ENCODE data around the gene SDK1.

SDK1 gene

DNA sequence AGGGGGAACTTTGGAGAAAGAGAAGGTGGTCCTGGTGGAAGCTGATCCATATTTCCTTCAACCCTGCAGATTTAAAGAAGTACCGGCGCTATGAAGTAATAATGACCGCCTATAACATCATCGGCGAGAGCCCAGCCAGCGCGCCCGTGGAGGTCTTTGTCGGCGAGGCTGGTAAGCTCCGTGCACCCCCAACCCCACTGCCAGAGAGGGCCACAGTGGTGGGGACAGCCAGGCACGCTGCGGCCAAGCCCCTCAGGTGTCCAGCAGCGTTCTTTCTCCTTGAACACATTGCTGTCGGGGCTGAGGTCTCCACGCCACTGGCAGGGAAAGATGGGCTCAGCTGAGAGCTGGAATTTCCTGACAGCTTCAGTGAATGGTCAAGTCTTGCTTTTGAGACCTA lies 877.4 kb downstream of the SDK1 start:
- no peak for DNase-seq (ENCODE audit: low read depth in 2 of 2)

DNA sequence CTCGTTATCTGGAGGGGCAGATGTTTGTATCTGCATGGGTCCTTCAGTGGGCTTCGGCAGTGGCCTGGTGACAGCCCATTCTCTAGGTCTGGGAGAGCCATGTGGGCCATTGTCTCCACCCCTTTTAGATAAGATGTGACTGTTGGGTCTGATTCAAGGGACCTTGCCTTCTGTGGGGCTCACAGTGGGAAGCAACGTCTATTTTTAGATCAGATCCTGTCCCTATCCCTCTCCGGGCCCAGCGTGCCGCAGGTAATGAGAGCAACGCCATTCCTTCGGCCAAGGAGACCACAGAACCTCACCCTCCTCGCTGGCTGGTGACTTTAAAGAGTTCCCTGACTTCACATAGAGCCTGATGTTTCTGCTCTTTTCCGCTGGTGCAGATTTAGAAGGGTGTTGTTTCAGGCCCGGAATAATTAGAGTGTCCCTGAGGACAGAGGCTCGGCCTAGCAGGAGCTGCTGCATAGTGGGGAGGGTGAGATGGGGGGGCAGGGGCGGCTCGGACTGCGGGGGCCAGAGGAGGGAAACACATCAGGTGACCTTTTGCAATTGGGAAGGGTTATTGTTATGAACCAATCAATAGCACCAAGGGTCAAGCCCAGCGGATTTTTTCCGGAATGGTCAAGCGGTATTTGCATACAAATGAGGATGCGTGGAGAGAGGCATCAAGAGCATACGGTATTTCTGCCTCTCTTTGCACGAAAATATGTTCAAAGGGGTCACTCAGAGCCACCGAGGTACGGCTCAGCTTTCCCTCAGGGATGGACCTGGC lies 878.0 kb downstream of the SDK1 start:
- no peak for DNase-seq (ENCODE audit: low read depth in 2 of 2)

GRCh38 chr7:4179688-4180380 lies 878.8 kb downstream of the SDK1 start:
- DNase-seq (ENCODE audit: low read depth in 2 of 2): no peak

- DNase-seq (ENCODE audit: low read depth in 2 of 2): no peak
Measured at GRCh38 chr7:4181446-4181845, 880.4 kb downstream of the SDK1 start.

DNA sequence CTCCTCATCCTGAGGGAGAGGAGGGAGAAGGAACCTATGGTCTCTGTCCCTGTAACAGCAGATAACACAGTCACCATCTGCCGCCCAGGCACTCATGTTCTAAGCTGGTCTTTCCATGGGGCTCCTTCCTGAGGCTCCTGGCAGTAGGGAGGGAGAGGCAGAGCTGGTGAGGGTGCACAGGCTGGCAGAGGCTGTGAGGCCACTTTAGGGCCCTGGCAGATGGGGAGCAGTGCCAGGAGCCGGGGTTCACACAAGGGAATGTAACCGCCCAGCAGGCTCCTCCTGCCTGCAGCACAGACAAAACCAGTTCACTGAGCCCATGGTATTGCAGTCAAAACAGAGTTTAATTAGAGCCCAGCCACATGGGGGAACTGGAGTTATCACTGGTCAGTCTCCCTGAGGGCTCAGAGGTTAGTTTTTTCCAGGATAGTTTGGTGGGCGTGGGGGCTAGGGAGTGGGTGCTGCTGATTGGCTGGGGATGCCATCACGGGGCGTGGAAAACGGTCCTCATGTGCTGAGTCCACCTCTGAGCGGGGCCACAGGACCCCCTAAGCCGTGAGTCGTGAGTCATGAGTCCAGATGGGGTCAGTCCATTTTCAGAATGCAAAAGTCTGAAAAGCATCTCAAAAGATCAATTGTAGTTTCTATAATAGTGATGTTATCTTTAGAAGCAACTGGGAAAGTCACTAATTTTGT lies 881.7 kb downstream of the SDK1 start:
- no peak for DNase-seq (ENCODE audit: low read depth in 2 of 2)

- no peak for DNase-seq (ENCODE audit: low read depth in 2 of 2)
Measured at GRCh38 chr7:4184653-4185052, 883.6 kb downstream of the SDK1 start.

- DNase-seq (ENCODE audit: low read depth in 2 of 2): no peak
Measured at GRCh38 chr7:4185136-4185535, 884.1 kb downstream of the SDK1 start.

- DNase-seq (ENCODE audit: low read depth in 2 of 2): no peak
Measured at GRCh38 chr7:4185721-4186512, 884.9 kb downstream of the SDK1 start.

- DNase-seq (ENCODE audit: low read depth in 2 of 2): no peak
Measured at GRCh38 chr7:4186513-4186780, 885.4 kb downstream of the SDK1 start.

- no peak for DNase-seq (ENCODE audit: low read depth in 2 of 2)
Measured at GRCh38 chr7:4188651-4189050, 887.6 kb downstream of the SDK1 start.

GRCh38 chr7:4189131-4189570 lies 888.1 kb downstream of the SDK1 start:
- no peak for DNase-seq (ENCODE audit: low read depth in 2 of 2)

- no peak for DNase-seq (ENCODE audit: low read depth in 2 of 2)
Measured at GRCh38 chr7:4190010-4190981, 889.2 kb downstream of the SDK1 start.

DNA sequence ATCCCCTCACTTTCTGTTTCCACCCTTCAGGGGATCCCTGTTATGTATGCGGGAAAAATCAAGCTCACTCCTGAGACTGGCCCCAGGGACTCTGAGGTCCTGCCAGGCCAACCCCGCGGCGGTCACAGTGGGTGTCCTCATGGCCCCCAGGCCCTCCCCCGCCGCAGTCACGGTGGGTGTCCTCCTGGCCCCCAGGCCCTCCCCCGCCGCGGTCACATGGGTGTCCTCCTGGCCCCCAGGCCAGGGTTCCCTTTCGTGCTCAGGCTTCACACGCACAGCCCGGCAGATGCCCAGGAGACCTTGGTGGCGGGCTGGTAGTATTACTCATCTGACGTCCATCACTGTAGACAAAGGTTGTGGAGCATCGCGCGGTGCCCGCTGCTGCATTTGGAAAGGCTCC lies 890.0 kb downstream of the SDK1 start:
- no peak for DNase-seq (ENCODE audit: low read depth in 2 of 2)

DNA sequence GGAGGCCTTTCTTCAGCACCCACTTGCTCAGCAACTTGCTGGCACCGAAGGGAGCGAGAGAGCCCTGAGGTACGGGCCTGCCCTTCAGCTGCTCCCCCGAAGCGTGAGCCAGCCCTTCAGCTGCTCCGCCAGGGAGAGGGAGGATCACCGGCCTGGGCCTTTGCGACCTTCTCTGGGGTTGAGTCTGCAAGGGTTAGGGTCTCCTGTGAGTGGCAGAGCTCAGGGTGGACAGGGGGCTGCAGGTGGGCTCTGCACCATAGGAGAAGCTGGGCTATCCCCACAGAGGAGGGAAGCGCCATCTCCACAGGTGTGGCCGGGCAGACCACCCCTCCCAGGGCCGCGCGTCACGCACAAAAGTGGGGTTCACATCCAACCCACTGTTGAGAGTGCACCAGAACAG lies 890.5 kb downstream of the SDK1 start:
- no peak for DNase-seq (ENCODE audit: low read depth in 2 of 2)

DNA sequence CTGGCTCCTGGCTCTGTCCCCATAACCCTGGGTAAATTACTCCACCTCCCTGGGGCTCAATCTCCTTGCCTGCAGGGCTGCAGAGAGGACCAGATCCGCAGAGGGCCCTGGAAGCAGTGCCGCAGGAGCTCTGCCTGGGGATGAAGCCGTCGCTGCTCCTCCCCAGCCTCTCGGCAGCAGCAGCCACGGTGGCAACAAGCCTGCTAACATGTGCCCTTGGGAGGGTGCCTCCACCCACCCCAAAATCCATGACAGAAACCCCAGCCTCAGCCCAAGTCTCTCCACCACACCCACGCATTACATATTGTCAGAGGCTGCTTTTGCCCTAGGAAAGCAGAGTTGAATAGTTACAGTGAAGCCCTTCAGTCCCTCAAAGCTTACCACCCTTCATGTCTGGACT lies 894.6 kb downstream of the SDK1 start:
- no peak for DNase-seq (ENCODE audit: low read depth in 2 of 2)

DNA sequence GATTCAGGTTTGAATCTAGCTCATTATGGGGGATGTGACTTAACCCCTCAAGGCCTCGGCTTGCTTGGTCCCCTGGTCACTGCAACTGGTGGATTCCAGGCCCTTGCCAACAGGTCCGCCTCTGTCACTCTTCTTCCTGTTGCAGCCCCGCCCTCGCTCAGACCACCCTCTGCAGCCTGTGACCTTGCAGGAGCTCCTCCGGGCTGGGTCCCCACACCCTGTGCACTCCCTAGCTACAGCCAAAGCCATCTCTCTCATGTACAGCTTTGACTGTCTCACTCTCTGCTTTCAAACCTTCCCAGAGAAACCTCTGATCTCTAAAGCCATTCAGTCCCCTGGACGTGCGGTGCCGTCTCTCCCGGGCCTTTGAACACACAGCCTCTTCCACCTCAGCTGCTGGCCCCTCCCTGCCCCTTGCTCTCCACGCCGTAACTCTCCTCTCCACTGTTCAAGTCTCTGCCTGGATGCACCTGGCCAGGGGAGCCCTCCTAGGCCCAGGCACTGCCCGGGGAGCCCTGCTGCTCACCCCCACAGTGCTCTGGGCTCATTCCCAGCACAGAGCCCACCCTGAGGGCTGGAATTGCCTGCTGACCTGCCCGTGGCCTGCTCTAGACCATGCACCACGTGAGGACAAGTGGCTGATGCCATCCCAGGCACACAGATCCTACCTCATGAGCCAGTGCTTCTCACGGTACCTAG lies 895.2 kb downstream of the SDK1 start:
- no peak for DNase-seq (ENCODE audit: low read depth in 2 of 2)

DNA sequence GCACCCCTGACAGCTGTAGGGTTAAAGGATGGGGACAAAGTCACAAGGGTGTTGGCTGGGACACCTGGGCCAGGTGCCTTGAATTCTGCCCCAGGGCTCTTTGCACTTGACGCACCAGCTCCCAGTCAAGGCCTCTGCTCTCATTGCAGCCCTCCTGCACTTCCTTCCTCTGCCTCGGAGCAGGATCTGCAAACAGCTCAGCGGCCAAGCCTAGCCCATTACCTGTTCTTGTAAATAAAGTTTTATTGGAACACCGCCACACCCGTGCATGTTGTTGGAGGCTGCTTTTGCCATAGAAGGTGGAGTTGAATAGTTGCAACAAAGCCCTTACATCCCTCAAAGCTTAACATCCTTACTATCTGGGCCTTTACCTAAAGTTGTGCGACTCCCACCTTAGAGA lies 897.2 kb downstream of the SDK1 start:
- no peak for DNase-seq (ENCODE audit: low read depth in 2 of 2)

DNA sequence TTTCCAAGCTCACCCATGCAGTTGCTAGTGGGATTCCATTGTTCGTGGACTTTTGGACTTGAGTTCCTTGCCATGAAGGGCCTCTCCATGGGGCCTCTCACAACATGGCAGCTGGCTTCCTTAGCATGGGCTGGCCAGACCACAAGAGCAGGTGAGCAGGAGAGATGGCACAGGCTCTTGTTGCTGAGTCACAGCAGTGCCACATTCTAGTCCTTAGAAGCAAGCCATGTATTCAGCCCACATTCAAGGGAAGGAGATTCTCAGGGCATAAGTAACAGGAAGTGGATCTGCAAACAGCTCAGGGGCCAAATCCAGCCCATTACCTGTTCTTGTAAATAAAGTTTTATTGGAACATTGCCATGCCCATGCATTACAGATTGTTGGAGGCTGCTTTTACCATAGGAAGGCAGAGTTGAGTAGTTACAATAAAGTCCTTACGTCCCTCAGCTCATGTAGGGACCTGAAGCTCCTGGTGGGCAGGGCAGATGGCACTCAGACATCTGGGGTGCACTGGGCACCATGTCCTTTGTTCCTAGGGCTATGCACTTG lies 899.6 kb downstream of the SDK1 start:
- no peak for DNase-seq (ENCODE audit: low read depth in 2 of 2)

DNA sequence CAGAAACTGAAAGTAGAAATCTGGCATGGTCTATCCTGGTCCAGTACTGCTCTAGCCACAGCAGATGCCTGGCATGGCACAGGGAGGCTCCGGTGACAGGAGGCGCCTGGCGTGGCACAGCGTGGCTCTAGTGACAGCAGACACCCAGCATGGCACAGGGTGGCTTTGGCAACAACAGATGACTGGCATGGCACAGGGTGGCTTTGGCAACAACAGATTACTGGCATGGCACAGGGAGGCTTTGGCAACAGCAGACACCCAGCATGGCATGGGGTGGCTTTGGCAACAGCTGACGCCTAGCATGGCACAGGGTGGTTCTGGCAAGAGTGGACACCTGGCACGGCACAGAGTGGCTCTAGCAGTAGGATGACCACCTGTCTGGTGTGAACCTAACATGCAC lies 900.5 kb downstream of the SDK1 start:
- DNase-seq (ENCODE audit: low read depth in 2 of 2): no peak

GRCh38 chr7:4202154-4202736 lies 901.2 kb downstream of the SDK1 start:
- no peak for DNase-seq (ENCODE audit: low read depth in 2 of 2)
